Measurements from ENCODE around the gene LSS. TPM values are rescaled to one million over a fixed set of nuclear protein-coding genes. Genes with fewer than 3 reads are reported as not detected.

Gene LSS
- polyA plus RNA-seq, 1 donor (not counting 4 experiments of a cell fraction or from before 2014, with no cell fraction given) = 105 TPM

DNA sequence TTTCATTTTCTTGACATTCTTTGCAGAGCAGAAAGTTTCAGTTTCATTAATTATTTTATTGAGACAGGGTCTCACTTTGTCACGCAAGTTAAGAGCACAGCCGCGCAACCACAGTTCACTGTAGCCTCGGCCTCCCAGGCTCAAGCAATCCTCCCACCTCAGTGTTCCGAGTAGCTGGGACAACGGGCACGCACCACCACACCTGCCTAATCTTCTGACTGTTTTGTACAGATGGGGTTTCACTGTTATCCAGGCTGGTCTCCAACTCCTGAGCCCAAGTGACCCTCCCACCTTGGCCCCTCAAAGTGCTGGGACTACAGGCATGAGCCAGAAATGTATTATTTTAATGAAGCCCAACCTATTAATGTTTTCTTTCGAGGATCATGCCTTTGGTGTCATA is 41.3 kb downstream of the LSS start:
- Histone ChIP-seq H3K4me3 (ENCODE audit: control insufficient read depth in 2 of 3, extremely low read depth in 1 of 3, insufficient read depth in 2 of 3, low read depth in 1 of 3, low read length in 3 of 3) (no peak overlapping the region), H2AFZ (ENCODE audit: control insufficient read depth, low read length) (no peak overlapping the region), H3K79me2 (ENCODE audit: control insufficient read depth, insufficient read depth, low read length) (no peaks in the 10 kb centered on the region), H3K9me3 (ENCODE audit: control insufficient read depth, low read depth, low read length) (no peaks in the 10 kb centered on the region), H3K9me1 (ENCODE audit: control insufficient read depth, extremely low read depth, insufficient read depth, low read length) (no peaks in the 10 kb centered on the region), H3K4me2 (ENCODE audit: control insufficient read depth, extremely low read depth, insufficient read depth, low read depth, low read length) (no peak overlapping the region), H3K27ac (ENCODE audit: control insufficient read depth, insufficient read depth, low read length) (no peak overlapping the region), H3K27me3 (ENCODE audit: control insufficient read depth, extremely low read depth, insufficient read depth, low read length) (no peaks in the 10 kb centered on the region), H3K4me1 (ENCODE audit: control insufficient read depth, extremely low read depth, insufficient read depth, low read length) (peaks cover 23% of the 10 kb centered on the region), H3K36me3 (ENCODE audit: control insufficient read depth in 2 of 2, extremely low read depth in 1 of 2, insufficient read depth in 2 of 2, low read length in 2 of 2) (peaks cover 20 to 23% of the 10 kb centered on the region in 2 experiments), H4K20me1 (ENCODE audit: control insufficient read depth, extremely low read depth, insufficient read depth, low read length) (peaks cover 4% of the 10 kb centered on the region), H3K9ac (ENCODE audit: control insufficient read depth, extremely low read depth, insufficient read depth, low read length) (no peak overlapping the region)
- TF ChIP-seq, protein P1, sequence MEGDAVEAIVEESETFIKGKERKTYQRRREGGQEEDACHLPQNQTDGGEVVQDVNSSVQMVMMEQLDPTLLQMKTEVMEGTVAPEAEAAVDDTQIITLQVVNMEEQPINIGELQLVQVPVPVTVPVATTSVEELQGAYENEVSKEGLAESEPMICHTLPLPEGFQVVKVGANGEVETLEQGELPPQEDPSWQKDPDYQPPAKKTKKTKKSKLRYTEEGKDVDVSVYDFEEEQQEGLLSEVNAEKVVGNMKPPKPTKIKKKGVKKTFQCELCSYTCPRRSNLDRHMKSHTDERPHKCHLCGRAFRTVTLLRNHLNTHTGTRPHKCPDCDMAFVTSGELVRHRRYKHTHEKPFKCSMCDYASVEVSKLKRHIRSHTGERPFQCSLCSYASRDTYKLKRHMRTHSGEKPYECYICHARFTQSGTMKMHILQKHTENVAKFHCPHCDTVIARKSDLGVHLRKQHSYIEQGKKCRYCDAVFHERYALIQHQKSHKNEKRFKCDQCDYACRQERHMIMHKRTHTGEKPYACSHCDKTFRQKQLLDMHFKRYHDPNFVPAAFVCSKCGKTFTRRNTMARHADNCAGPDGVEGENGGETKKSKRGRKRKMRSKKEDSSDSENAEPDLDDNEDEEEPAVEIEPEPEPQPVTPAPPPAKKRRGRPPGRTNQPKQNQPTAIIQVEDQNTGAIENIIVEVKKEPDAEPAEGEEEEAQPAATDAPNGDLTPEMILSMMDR (optimal IDR thresholded peaks at IDR 0.05 in 1 of 3, IDR thresholded peaks at IDR 0.05 in 1 of 3, conservative IDR thresholded peaks at IDR 0.05 in 1 of 3; ENCODE audit: extremely low read depth in 1 of 3, insufficient read depth in 2 of 3, low read length in 3 of 3) = no peak
- TF ChIP-seq EZH2 (IDR thresholded peaks at IDR 0.05; ENCODE audit: low read length) = no peak
- FAIRE-seq (no peak), DNase-seq (ENCODE audit: low read depth, low spot score) (no peak)
- dilution Hi-C loops (cut with MboI; ENCODE audit: extremely low pct_ligation_motif_present, low sequenced_read_pairs) = no loop called here

DNA sequence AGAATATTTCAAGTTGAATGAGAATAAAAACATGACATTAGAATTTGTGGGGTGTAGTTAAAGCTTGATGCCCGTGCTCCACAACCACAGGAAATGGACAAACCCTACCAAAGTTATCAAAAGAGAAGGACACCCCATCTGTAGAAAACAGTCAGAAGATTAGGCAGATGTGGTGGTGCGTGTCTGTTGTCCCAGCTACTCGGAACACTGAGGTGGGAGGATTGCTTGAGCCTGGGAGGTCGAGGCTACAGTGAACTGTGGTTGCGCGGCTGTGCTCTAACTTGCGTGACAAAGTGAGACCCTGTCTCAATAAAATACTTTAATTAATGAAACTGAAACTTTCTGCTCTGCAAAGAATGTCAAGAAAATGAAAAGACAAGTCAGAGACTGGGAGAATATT is 42.9 kb downstream of the LSS start:
- no peak overlapping the region for H3K9ac ChIP-seq (ENCODE audit: control insufficient read depth, extremely low read depth, insufficient read depth, low read length)
- FAIRE-seq (no peak), DNase-seq (ENCODE audit: low read depth, low spot score) (no peak)
- no peaks in the 10 kb centered on the region for H3K27me3 ChIP-seq (ENCODE audit: control insufficient read depth, extremely low read depth, insufficient read depth, low read length)
- no peak overlapping the region for H3K27ac ChIP-seq (ENCODE audit: control insufficient read depth, insufficient read depth, low read length)
- H3K4me3 ChIP-seq (ENCODE audit: control insufficient read depth in 2 of 3, extremely low read depth in 1 of 3, insufficient read depth in 2 of 3, low read depth in 1 of 3, low read length in 3 of 3) = no peak overlapping the region
- dilution Hi-C loops (cut with MboI; ENCODE audit: extremely low pct_ligation_motif_present, low sequenced_read_pairs) = no loop called here
- TF ChIP-seq, protein P1 (optimal IDR thresholded peaks at IDR 0.05 in 1 of 3, IDR thresholded peaks at IDR 0.05 in 1 of 3, conservative IDR thresholded peaks at IDR 0.05 in 1 of 3; ENCODE audit: extremely low read depth in 1 of 3, insufficient read depth in 2 of 3, low read length in 3 of 3) = no peak
- TF ChIP-seq EZH2 (IDR thresholded peaks at IDR 0.05; ENCODE audit: low read length) = no peak
- no peak overlapping the region for H2AFZ ChIP-seq (ENCODE audit: control insufficient read depth, low read length)
- no peak overlapping the region for H3K4me2 ChIP-seq (ENCODE audit: control insufficient read depth, extremely low read depth, insufficient read depth, low read depth, low read length)
- H3K4me1 ChIP-seq (ENCODE audit: control insufficient read depth, extremely low read depth, insufficient read depth, low read length) = peaks cover 20% of the 10 kb centered on the region
- no peaks in the 10 kb centered on the region for H3K79me2 ChIP-seq (ENCODE audit: control insufficient read depth, insufficient read depth, low read length)
- no peaks in the 10 kb centered on the region for H3K9me1 ChIP-seq (ENCODE audit: control insufficient read depth, extremely low read depth, insufficient read depth, low read length)
- H4K20me1 ChIP-seq (ENCODE audit: control insufficient read depth, extremely low read depth, insufficient read depth, low read length) = peaks cover 3% of the 10 kb centered on the region
- peaks cover 12 to 15% of the 10 kb centered on the region in 2 experiments for H3K36me3 ChIP-seq (ENCODE audit: control insufficient read depth in 2 of 2, extremely low read depth in 1 of 2, insufficient read depth in 2 of 2, low read length in 2 of 2)
- no peaks in the 10 kb centered on the region for H3K9me3 ChIP-seq (ENCODE audit: control insufficient read depth, low read depth, low read length)
